WTC11 (cell line): Measurements from ENCODE around the gene COPE. TPM values are rescaled to one million over a fixed set of nuclear protein-coding genes. Genes with fewer than 3 reads are reported as not detected.
A peak's percentile ranks its signal among the peaks of the same experiment; 100 is the strongest.

Source experiments
- ATAC-seq: fragments of 200-7000 bp; cut with Tn5 transposase; 2 replicates; pipeline ENCODE4 v1.10.0; 2021; ENCODE audit warnings: mild to moderate bottlenecking, moderate library complexity
- CTCF ChIA-PET: fragments of 300-600 bp; sonication (Branson Sonifier 250); formaldehyde crosslinking; loops from one replicate; lab custom pipeline; 2021; ENCODE audit warnings: antibody characterized with exemption; lab: Charles Lee
- POLR2A ChIA-PET: fragments of 350-600 bp; sonication (Branson Sonifier 250); formaldehyde crosslinking; loops from one replicate; lab custom pipeline; 2021; ENCODE audit warnings: antibody characterized with exemption; lab: Charles Lee
- DNase-seq: peaks from one replicate; pipeline ENCODE4 v3.0.0; 2021; ENCODE audit warnings: low spot score
- H3K27ac Mint-ChIP-seq: 2 replicates; pipeline ENCODE4 v1.8.0; 2021; ENCODE audit warnings: mixed read lengths
- H3K27me3 Mint-ChIP-seq: 2 replicates; pipeline ENCODE4 v1.8.0; 2021; ENCODE audit warnings: low read depth, mild to moderate bottlenecking, moderate library complexity, mixed read lengths
- H3K36me3 Mint-ChIP-seq: 2 replicates; pipeline ENCODE4 v1.8.0; 2021; ENCODE audit warnings: mixed read lengths
- H3K4me1 Mint-ChIP-seq: 2 replicates; pipeline ENCODE4 v1.8.0; 2022; ENCODE audit warnings: mixed read lengths
- H3K4me3 Mint-ChIP-seq: 2 replicates; pipeline ENCODE4 v1.8.0; 2021; ENCODE audit warnings: mild to moderate bottlenecking, moderate library complexity, mixed read lengths
- H3K9me3 Mint-ChIP-seq: 2 replicates; pipeline ENCODE4 v1.8.0; 2021; ENCODE audit warnings: mixed read lengths
- JUN ChIP-seq: sonication (generic); formaldehyde crosslinking; IDR thresholded peaks from 2 replicates; pipeline ENCODE4 v1.8.0; 2023; ENCODE audit warnings: mild to moderate bottlenecking, missing genetic modification reagents
- SOX15 ChIP-seq: fragments of 250-450 bp; sonication (Bioruptor Pico); IDR thresholded peaks from 2 replicates; pipeline ENCODE4 v1.9.0; 2021; ENCODE audit warnings: mild to moderate bottlenecking
- ZNF232 ChIP-seq: sonication (generic); formaldehyde crosslinking; IDR thresholded peaks from 2 replicates; pipeline ENCODE4 v1.8.0; 2022; ENCODE audit warnings: mild to moderate bottlenecking, missing genetic modification reagents
- ZNF671 ChIP-seq: fragments of 250-450 bp; sonication (Bioruptor Pico); IDR thresholded peaks from 2 replicates; pipeline ENCODE4 v1.8.0; 2021; ENCODE audit warnings: mild to moderate bottlenecking
- total RNA-seq: library from RNA; stranded (reverse); gene quantifications from 3 replicates; pipeline ENCODE4 v1.2.3, GENCODE V29; 2021
- TF ChIP-seq, protein P1 (sequence below): sonication (generic); formaldehyde crosslinking; IDR thresholded peaks from 2 replicates; pipeline ENCODE4 v1.8.1; 2022; ENCODE audit warnings: low read depth, missing genetic modification reagents, borderline replicate concordance
- TF ChIP-seq, protein P2 (sequence below): sonication (generic); formaldehyde crosslinking; IDR thresholded peaks from 2 replicates; pipeline ENCODE4 v1.8.0; 2023; ENCODE audit warnings: missing genetic modification reagents
- TF ChIP-seq, protein P3 (sequence below): sonication (generic); formaldehyde crosslinking; IDR thresholded peaks from 2 replicates; pipeline ENCODE4 v1.8.1; 2023; ENCODE audit warnings: mild to moderate bottlenecking, missing genetic modification reagents, borderline replicate concordance
- TF ChIP-seq, protein P4 (sequence below): fragments of 250-450 bp; sonication (Bioruptor Pico); IDR thresholded peaks from 2 replicates; pipeline ENCODE4 v1.9.0; 2021; ENCODE audit warnings: moderate library complexity, mild to moderate bottlenecking, inconsistent platforms, borderline replicate concordance
- TF ChIP-seq, protein P5 (sequence below): fragments of 200-600 bp; IDR thresholded peaks from 2 replicates; pipeline ENCODE4 v1.8.0; 2022; ENCODE audit warnings: antibody characterized with exemption
- TF ChIP-seq, protein P6 (sequence below): sonication (generic); formaldehyde crosslinking; IDR thresholded peaks from 2 replicates; pipeline ENCODE4 v1.8.1; 2023; ENCODE audit warnings: mild to moderate bottlenecking, missing genetic modification reagents
- TF ChIP-seq, protein P7 (sequence below): sonication (generic); formaldehyde crosslinking; IDR thresholded peaks from 2 replicates; pipeline ENCODE4 v1.8.1; 2023; ENCODE audit warnings: mild to moderate bottlenecking, missing genetic modification reagents
- TF ChIP-seq, protein P8 (sequence below): sonication (generic); formaldehyde crosslinking; IDR thresholded peaks from 2 replicates; pipeline ENCODE4 v1.8.0; 2023; ENCODE audit warnings: mild to moderate bottlenecking, missing genetic modification reagents

Gene COPE
- total RNA-seq, 1 experiment from 2014 or later: 228 TPM

DNA sequence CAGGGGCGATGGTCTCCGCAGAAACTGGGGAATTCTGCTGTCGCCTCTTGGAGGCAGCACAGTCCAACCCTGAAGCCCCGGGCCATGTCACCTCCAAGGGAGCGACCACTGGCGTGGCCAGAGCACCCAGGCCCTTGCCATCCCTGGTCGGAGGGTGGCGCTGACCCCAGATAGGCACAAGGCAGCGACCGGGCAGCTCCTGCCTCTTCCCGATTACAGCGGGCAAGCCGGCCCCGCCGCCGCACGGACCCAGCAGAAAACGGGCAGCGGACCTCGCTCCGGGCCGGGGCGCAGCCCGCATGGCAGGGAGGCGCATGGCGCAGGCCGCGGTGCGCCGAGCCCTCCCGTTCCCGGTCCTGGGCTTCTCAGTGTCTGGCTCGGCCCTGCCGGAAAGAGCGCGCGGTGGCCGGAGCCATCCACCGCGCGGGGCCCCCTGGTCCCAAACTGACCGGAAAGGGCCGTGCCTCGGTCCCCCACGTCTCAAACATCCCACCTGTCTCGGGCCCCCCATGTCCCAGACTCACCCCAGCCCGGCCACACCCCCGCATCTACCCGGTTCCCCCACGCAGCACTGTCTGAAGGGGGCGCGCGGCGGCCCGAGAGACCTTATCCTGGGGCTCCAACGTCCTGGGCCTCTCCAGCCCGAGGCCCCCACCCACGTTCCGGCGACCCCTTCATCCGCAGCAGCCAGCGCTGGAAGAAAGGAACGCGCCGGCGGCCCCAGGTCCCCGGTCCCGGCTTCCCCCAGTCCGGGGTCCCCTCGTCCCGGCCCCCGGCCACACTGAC, 24.0 kb downstream of the COPE start (continued):
- TF ChIP-seq, protein P1, sequence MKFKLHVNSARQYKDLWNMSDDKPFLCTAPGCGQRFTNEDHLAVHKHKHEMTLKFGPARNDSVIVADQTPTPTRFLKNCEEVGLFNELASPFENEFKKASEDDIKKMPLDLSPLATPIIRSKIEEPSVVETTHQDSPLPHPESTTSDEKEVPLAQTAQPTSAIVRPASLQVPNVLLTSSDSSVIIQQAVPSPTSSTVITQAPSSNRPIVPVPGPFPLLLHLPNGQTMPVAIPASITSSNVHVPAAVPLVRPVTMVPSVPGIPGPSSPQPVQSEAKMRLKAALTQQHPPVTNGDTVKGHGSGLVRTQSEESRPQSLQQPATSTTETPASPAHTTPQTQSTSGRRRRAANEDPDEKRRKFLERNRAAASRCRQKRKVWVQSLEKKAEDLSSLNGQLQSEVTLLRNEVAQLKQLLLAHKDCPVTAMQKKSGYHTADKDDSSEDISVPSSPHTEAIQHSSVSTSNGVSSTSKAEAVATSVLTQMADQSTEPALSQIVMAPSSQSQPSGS: no peak
- TF ChIP-seq, protein P2, sequence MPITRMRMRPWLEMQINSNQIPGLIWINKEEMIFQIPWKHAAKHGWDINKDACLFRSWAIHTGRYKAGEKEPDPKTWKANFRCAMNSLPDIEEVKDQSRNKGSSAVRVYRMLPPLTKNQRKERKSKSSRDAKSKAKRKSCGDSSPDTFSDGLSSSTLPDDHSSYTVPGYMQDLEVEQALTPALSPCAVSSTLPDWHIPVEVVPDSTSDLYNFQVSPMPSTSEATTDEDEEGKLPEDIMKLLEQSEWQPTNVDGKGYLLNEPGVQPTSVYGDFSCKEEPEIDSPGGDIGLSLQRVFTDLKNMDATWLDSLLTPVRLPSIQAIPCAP (CRISPR knock-in tag): no peak
- TF ChIP-seq, protein P3, sequence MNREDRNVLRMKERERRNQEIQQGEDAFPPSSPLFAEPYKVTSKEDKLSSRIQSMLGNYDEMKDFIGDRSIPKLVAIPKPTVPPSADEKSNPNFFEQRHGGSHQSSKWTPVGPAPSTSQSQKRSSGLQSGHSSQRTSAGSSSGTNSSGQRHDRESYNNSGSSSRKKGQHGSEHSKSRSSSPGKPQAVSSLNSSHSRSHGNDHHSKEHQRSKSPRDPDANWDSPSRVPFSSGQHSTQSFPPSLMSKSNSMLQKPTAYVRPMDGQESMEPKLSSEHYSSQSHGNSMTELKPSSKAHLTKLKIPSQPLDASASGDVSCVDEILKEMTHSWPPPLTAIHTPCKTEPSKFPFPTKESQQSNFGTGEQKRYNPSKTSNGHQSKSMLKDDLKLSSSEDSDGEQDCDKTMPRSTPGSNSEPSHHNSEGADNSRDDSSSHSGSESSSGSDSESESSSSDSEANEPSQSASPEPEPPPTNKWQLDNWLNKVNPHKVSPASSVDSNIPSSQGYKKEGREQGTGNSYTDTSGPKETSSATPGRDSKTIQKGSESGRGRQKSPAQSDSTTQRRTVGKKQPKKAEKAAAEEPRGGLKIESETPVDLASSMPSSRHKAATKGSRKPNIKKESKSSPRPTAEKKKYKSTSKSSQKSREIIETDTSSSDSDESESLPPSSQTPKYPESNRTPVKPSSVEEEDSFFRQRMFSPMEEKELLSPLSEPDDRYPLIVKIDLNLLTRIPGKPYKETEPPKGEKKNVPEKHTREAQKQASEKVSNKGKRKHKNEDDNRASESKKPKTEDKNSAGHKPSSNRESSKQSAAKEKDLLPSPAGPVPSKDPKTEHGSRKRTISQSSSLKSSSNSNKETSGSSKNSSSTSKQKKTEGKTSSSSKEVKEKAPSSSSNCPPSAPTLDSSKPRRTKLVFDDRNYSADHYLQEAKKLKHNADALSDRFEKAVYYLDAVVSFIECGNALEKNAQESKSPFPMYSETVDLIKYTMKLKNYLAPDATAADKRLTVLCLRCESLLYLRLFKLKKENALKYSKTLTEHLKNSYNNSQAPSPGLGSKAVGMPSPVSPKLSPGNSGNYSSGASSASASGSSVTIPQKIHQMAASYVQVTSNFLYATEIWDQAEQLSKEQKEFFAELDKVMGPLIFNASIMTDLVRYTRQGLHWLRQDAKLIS: no peak
- TF ChIP-seq JUN (CRISPR knock-in tag): 0 out of 2 replicates have a peak, but pooled peaks have one; percentile 10
- TF ChIP-seq SOX15 (CRISPR knock-in tag): no peak
- no peak for TF ChIP-seq ZNF232 (CRISPR knock-in tag)
- TF ChIP-seq, protein P4, sequence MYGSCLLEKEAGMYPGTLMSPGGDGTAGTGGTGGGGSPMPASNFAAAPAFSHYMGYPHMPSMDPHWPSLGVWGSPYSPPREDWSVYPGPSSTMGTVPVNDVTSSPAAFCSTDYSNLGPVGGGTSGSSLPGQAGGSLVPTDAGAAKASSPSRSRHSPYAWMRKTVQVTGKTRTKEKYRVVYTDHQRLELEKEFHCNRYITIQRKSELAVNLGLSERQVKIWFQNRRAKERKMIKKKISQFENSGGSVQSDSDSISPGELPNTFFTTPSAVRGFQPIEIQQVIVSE (CRISPR knock-in tag): no peak
- TF ChIP-seq, protein P5, sequence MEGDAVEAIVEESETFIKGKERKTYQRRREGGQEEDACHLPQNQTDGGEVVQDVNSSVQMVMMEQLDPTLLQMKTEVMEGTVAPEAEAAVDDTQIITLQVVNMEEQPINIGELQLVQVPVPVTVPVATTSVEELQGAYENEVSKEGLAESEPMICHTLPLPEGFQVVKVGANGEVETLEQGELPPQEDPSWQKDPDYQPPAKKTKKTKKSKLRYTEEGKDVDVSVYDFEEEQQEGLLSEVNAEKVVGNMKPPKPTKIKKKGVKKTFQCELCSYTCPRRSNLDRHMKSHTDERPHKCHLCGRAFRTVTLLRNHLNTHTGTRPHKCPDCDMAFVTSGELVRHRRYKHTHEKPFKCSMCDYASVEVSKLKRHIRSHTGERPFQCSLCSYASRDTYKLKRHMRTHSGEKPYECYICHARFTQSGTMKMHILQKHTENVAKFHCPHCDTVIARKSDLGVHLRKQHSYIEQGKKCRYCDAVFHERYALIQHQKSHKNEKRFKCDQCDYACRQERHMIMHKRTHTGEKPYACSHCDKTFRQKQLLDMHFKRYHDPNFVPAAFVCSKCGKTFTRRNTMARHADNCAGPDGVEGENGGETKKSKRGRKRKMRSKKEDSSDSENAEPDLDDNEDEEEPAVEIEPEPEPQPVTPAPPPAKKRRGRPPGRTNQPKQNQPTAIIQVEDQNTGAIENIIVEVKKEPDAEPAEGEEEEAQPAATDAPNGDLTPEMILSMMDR: peak; percentile 15; the same call in 1 of the 2 replicates
- TF ChIP-seq, all 79 proteins: peak for 12

DNA sequence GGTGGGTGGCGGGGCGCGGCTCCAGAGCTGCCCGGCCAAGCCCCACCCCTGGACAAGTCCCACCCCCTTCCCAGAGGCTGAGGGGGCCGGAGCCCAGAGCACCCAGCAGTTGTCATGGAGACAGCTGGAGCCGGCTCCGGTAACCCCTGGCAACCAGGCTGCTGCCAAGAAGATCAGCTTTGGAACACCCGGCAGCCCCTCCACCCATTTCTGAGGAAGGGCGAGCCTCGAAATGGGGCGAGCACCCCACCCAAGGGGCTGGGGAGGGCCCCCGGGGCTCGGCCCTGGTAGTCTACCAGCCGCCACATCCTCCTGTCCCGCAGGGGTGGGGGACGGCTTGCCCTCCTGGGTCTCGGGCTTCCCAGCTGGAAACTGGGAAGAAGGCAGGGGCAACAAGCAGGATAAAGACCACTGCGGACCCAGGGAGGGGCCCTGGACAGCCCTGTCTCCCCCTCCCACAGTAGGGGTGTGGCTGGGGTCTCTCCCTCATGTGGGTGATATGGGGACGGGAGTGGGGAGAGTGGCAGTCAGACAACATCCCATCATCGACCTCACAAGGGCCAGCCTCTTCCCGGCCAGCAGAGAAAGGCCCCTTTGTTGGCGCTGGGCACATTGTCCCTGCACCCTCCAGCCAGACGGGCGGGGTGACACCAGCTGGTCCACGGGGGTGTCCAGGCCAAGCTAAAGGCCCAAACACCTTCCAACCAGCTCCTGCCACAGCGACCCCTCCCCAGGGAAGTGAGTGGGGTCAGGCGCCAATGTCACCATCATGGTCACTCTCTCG, 24.7 kb downstream of the COPE start:
- DNase-seq: peak; percentile 58
- no peaks in the 10 kb centered on the region for H3K4me1 Mint-ChIP-seq
- no peaks in the 10 kb centered on the region for H3K36me3 Mint-ChIP-seq
- peak overlapping the region; percentile 62 for H3K4me3 Mint-ChIP-seq
- H3K27ac Mint-ChIP-seq: no peak overlapping the region
- POLR2A ChIA-PET: no interaction called here
- ATAC-seq: peak; percentile 24
- H3K27me3 Mint-ChIP-seq: peaks cover 16% of the 10 kb centered on the region
- no peaks in the 10 kb centered on the region for H3K9me3 Mint-ChIP-seq
- CTCF ChIA-PET: interaction anchor here (0.5 to 3.5 kb wide), 22 partner anchors 15 to 579 kb away, joined by 3 to 35 read pairs (median 4); partner anchors contain the start of genes COPE and DDX49
- TF ChIP-seq, protein P6, sequence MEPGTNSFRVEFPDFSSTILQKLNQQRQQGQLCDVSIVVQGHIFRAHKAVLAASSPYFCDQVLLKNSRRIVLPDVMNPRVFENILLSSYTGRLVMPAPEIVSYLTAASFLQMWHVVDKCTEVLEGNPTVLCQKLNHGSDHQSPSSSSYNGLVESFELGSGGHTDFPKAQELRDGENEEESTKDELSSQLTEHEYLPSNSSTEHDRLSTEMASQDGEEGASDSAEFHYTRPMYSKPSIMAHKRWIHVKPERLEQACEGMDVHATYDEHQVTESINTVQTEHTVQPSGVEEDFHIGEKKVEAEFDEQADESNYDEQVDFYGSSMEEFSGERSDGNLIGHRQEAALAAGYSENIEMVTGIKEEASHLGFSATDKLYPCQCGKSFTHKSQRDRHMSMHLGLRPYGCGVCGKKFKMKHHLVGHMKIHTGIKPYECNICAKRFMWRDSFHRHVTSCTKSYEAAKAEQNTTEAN (CRISPR knock-in tag): no peak
- TF ChIP-seq, protein P7, sequence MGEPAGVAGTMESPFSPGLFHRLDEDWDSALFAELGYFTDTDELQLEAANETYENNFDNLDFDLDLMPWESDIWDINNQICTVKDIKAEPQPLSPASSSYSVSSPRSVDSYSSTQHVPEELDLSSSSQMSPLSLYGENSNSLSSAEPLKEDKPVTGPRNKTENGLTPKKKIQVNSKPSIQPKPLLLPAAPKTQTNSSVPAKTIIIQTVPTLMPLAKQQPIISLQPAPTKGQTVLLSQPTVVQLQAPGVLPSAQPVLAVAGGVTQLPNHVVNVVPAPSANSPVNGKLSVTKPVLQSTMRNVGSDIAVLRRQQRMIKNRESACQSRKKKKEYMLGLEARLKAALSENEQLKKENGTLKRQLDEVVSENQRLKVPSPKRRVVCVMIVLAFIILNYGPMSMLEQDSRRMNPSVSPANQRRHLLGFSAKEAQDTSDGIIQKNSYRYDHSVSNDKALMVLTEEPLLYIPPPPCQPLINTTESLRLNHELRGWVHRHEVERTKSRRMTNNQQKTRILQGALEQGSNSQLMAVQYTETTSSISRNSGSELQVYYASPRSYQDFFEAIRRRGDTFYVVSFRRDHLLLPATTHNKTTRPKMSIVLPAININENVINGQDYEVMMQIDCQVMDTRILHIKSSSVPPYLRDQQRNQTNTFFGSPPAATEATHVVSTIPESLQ (CRISPR knock-in tag): no peak
- TF ChIP-seq ZNF671: no peak
- TF ChIP-seq, protein P8, sequence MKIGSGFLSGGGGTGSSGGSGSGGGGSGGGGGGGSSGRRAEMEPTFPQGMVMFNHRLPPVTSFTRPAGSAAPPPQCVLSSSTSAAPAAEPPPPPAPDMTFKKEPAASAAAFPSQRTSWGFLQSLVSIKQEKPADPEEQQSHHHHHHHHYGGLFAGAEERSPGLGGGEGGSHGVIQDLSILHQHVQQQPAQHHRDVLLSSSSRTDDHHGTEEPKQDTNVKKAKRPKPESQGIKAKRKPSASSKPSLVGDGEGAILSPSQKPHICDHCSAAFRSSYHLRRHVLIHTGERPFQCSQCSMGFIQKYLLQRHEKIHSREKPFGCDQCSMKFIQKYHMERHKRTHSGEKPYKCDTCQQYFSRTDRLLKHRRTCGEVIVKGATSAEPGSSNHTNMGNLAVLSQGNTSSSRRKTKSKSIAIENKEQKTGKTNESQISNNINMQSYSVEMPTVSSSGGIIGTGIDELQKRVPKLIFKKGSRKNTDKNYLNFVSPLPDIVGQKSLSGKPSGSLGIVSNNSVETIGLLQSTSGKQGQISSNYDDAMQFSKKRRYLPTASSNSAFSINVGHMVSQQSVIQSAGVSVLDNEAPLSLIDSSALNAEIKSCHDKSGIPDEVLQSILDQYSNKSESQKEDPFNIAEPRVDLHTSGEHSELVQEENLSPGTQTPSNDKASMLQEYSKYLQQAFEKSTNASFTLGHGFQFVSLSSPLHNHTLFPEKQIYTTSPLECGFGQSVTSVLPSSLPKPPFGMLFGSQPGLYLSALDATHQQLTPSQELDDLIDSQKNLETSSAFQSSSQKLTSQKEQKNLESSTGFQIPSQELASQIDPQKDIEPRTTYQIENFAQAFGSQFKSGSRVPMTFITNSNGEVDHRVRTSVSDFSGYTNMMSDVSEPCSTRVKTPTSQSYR (CRISPR knock-in tag): no peak
- TF ChIP-seq, protein P2 (CRISPR knock-in tag): no peak
